Measurements from ENCODE around the gene SPATA1.
"Not testable (repeated sequence)": the region's sequence is repeated elsewhere in the genome, so short reads cannot be mapped to it uniquely, and the experiment has no call there.

SPATA1 gene

GRCh38 chr1:84550826-84551225 is 44.6 kb downstream of the SPATA1 start:
- no peaks in the 10 kb centered on the region for H3K4me1 Mint-ChIP-seq (ENCODE audit: low read depth)
- H3K9me3 Mint-ChIP-seq = no peaks in the 10 kb centered on the region
- H3K27ac Mint-ChIP-seq = no peak overlapping the region
- H3K27me3 Mint-ChIP-seq = no peaks in the 10 kb centered on the region
- no peaks in the 10 kb centered on the region for H3K36me3 Mint-ChIP-seq (ENCODE audit: low read depth)
- no peak overlapping the region for H3K4me3 Mint-ChIP-seq

DNA sequence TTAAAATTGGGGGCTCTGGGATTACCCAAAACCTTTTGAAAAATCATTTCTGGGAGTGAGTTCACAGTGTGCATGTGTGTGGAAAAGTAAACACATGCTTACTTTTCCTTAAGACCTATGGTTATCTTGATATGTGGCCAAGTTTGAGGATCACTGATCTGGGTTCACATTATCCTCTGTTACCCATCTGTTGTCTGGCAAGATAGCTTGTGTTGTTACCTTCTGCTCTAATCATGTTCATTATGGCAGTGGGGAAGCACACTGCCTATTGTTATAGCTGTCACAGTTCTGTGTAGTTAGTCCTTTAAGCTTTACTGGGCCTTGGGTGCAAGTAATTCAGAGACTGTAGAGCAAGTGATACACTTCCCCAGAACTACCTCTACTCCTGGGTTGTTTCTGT is 63.0 kb downstream of the SPATA1 start:
- Mint-ChIP-seq H3K27me3 (no peaks in the 10 kb centered on the region), H3K36me3 (ENCODE audit: low read depth) (peaks cover 47% of the 10 kb centered on the region), H3K4me1 (ENCODE audit: low read depth) (peaks cover 53% of the 10 kb centered on the region), H3K4me3 (no peak overlapping the region), H3K27ac (no peak overlapping the region), H3K9me3 (peaks cover 4% of the 10 kb centered on the region)

DNA sequence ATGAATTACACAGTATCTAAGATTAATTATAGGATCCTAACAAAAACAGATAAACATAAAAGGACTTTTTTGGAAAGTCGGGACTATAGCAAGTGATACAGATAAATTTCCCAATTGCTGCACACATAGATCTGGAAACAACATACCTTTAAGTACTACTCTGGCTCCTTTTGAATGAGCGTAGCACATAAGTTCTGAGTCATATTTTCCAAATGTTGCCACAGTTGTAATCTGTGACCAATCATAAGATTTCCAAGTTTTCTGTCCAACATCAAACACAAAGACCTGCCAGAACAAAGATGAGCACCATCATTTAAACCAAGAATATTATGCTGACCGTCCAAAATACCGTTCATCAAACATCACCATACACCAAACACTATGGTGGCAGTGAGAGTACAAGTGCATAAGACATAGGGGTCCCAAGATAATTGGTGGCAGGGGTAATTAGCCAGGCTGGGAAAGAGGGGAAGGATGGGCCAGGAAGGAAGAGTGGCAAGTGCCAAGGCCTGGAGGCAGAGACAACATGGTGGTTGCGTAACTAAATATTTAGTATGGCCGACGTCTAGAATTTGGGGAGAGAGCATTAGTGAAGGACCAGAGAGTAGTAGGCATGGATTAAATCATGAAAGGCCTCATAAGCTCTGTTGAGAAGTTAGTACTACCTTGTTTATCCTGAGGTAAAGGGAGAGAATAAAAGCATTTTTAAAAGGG is 64.4 kb downstream of the SPATA1 start:
- Mint-ChIP-seq H3K36me3 (ENCODE audit: low read depth) (peaks cover 47% of the 10 kb centered on the region), H3K27me3 (no peaks in the 10 kb centered on the region), H3K4me1 (ENCODE audit: low read depth) (peaks cover 60% of the 10 kb centered on the region), H3K9me3 (peaks cover 4% of the 10 kb centered on the region), H3K4me3 (peak overlapping the region; percentile 0), H3K27ac (peak overlapping the region; percentile 54)

GRCh38 chr1:84571150-84571535 is 65.0 kb downstream of the SPATA1 start:
- Mint-ChIP-seq H3K9me3 (peaks cover 4% of the 10 kb centered on the region), H3K36me3 (ENCODE audit: low read depth) (peaks cover 47% of the 10 kb centered on the region), H3K4me3 (peak overlapping the region; percentile 0), H3K27ac (peak overlapping the region; percentile 54), H3K27me3 (no peaks in the 10 kb centered on the region), H3K4me1 (ENCODE audit: low read depth) (peaks cover 60% of the 10 kb centered on the region)

GRCh38 chr1:84573481-84573966 is 67.3 kb downstream of the SPATA1 start:
- Mint-ChIP-seq H3K27ac (peak overlapping the region; percentile 99), H3K36me3 (ENCODE audit: low read depth) (peaks cover 34% of the 10 kb centered on the region), H3K9me3 (peaks cover 4% of the 10 kb centered on the region), H3K27me3 (no peaks in the 10 kb centered on the region), H3K4me1 (ENCODE audit: low read depth) (peaks cover 50% of the 10 kb centered on the region), H3K4me3 (peak overlapping the region; percentile 95)

GRCh38 chr1:84573967-84574842 is 68.0 kb downstream of the SPATA1 start, which contains the start of gene CTBS:
Gene CTBS, minus strand, starts transcription at chr1:84574440. Its CDS starts 25 bp downstream, at chr1:84574415.
- Mint-ChIP-seq H3K27me3 (no peaks in the 10 kb centered on the region), H3K4me3 (peak within 1 kb of the TSS; percentile 95), H3K36me3 (ENCODE audit: low read depth) (peaks cover 30% of the 10 kb centered on the region), H3K4me1 (ENCODE audit: low read depth) (peaks cover 47% of the 10 kb centered on the region), H3K9me3 (peaks cover 4% of the 10 kb centered on the region), H3K27ac (peak within 1 kb of the TSS; percentile 99)

DNA sequence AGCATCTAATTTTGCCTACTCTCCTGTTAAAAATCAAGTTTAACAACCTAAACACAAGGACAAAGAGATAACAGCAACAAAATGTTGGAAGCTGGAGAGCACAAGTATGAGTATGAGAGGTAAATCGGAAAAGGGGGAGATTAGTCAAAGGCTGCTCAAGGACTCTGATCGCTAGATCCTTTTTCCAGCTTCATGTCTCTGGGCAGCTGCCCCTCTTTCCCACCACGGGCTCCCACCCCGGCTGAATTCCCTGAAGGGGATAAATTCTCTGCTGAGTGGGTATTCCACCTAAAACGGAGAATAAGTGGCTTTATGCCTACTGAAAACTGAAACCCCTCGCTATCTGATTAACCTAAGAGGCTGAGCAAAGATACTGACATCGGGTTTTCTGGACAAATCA is 68.8 kb downstream of the SPATA1 start:
- peaks cover 47% of the 10 kb centered on the region for H3K4me1 Mint-ChIP-seq (ENCODE audit: low read depth)
- peaks cover 4% of the 10 kb centered on the region for H3K9me3 Mint-ChIP-seq
- H3K4me3 Mint-ChIP-seq = peak overlapping the region; percentile 95
- H3K27me3 Mint-ChIP-seq = no peaks in the 10 kb centered on the region
- H3K27ac Mint-ChIP-seq = peak overlapping the region; percentile 89
- peaks cover 30% of the 10 kb centered on the region for H3K36me3 Mint-ChIP-seq (ENCODE audit: low read depth)

- Mint-ChIP-seq H3K4me1 (ENCODE audit: low read depth) (no peaks in the 10 kb centered on the region), H3K36me3 (ENCODE audit: low read depth) (no peaks in the 10 kb centered on the region), H3K27me3 (no peaks in the 10 kb centered on the region), H3K27ac (no peak overlapping the region), H3K4me3 (no peak overlapping the region), H3K9me3 (no peaks in the 10 kb centered on the region)
Observed at GRCh38 chr1:84581648-84582047, 75.5 kb downstream of the SPATA1 start.

DNA sequence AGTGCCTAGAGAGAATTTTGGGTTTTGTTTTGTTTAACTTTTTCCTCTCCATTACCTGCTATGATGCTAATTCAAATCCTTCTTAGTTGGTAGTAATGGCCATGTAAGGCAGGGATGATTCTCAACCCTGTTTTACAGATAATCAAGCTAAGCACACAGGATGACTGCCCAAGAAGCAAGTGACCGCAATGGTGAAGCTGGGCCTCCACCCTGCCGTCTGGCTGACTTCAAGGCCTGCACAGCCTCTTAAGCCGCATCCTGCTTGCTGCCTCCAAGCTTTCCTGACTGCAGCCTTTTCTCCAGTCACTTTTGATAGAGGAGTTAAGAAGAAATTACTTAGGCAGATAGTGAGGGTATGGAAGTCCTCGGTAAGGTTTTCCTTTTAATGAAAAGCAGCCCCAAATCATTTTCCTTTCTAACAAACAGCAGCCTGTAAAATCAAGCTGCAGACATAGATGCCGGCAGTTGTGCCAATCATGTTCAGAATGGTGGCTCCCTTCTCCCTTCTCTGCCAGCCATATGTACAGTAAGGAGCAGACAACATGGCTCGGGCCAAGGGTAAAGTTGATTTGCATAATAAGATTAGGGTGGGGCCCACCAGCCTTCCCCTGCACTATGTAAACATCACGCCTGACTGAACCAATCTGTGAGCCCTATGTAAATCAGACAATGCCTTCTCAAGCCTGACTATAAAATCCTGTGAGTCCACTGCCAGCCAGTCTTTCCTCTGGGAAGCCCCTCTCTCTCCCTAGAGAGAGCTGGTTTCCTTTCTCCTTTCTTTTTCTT is 76.8 kb downstream of the SPATA1 start:
- Mint-ChIP-seq H3K4me3 (no peak overlapping the region), H3K9me3 (no peaks in the 10 kb centered on the region), H3K36me3 (ENCODE audit: low read depth) (no peaks in the 10 kb centered on the region), H3K27ac (peak overlapping the region; percentile 10), H3K4me1 (ENCODE audit: low read depth) (no peaks in the 10 kb centered on the region), H3K27me3 (no peaks in the 10 kb centered on the region)

- Mint-ChIP-seq H3K4me1 (ENCODE audit: low read depth) (no peaks in the 10 kb centered on the region), H3K27me3 (peaks cover 4% of the 10 kb centered on the region), H3K9me3 (no peaks in the 10 kb centered on the region), H3K36me3 (ENCODE audit: low read depth) (no peaks in the 10 kb centered on the region), H3K4me3 (no peak overlapping the region), H3K27ac (no peak overlapping the region)
Observed at GRCh38 chr1:84583648-84584047, 77.5 kb downstream of the SPATA1 start.

DNA sequence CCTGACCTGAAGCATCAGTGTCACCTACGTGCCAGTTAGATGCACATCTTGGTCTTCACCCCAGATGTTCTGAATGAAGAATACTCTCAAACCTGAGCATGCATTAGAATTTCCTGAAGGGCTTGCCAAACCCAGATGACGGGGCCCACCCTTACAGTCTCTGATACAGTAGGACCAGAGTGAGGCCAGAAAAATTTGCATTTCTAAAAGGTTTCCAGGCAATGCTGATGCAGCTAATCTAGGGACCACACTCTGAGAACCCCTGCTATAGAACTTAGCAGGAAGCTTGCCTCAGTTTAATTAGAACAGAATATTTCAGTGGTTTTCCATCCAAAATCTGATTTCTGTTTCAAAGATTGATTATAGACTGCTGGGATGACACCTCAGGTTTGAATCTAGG is 77.9 kb downstream of the SPATA1 start:
- Mint-ChIP-seq H3K27ac (no peak overlapping the region), H3K4me3 (no peak overlapping the region), H3K9me3 (no peaks in the 10 kb centered on the region), H3K36me3 (ENCODE audit: low read depth) (no peaks in the 10 kb centered on the region), H3K4me1 (ENCODE audit: low read depth) (no peaks in the 10 kb centered on the region), H3K27me3 (peaks cover 4% of the 10 kb centered on the region)

GRCh38 chr1:84585803-84586202 is 79.6 kb downstream of the SPATA1 start:
- Mint-ChIP-seq H3K27me3 (peaks cover 6% of the 10 kb centered on the region), H3K36me3 (ENCODE audit: low read depth) (no peaks in the 10 kb centered on the region), H3K4me3 (no peak overlapping the region), H3K9me3 (no peaks in the 10 kb centered on the region), H3K4me1 (ENCODE audit: low read depth) (no peaks in the 10 kb centered on the region), H3K27ac (no peak overlapping the region)

GRCh38 chr1:84587099-84587498 is 80.9 kb downstream of the SPATA1 start:
- peaks cover 12% of the 10 kb centered on the region for H3K27me3 Mint-ChIP-seq
- no peaks in the 10 kb centered on the region for H3K36me3 Mint-ChIP-seq (ENCODE audit: low read depth)
- no peaks in the 10 kb centered on the region for H3K9me3 Mint-ChIP-seq
- H3K27ac Mint-ChIP-seq = no peak overlapping the region
- H3K4me3 Mint-ChIP-seq = no peak overlapping the region
- no peaks in the 10 kb centered on the region for H3K4me1 Mint-ChIP-seq (ENCODE audit: low read depth)

DNA sequence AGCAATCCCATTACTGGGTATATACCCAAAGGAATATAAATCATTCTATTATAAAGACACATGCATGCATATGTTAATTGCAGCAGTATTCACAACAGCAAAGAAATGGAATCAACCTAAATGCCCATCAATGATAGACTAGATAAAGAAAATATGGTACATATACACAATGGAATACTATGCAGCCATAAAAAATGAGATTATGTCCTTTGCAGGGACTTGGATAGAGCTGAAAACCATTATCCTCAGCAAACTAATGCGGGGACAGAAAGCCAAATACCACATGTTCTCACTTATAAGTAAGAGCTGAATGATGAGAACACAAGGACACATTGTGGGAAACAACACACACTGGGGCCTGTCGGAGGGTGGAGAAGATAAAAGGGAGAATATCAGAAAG is 88.8 kb downstream of the SPATA1 start:
- H3K9me3 Mint-ChIP-seq; H3K27ac Mint-ChIP-seq; H3K4me3 Mint-ChIP-seq; H3K36me3 Mint-ChIP-seq (ENCODE audit: low read depth): not testable (repeated sequence)
- H3K27me3 Mint-ChIP-seq = peaks cover 12% of the 10 kb centered on the region
- H3K4me1 Mint-ChIP-seq (ENCODE audit: low read depth) = peaks cover 23% of the 10 kb centered on the region

DNA sequence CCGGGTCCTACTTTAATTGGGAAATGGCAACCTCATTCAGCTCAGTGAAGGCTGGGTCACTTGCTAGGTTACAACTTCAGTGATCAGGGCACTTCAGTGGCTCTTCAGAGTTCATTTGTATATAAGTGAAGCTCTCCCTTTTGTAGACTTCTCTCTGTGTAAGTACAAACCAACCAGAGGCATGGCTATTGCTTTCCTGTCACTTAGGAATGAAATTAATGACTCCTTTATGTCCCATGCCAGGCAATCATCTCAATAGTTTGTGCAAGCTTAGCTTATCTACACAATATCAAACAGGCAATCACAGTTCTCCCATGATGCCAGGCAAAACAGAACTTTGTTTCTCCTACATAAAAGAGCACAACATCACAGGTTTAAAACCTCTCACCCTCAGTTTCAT is 90.8 kb downstream of the SPATA1 start:
- Mint-ChIP-seq H3K36me3 (ENCODE audit: low read depth) (no peaks in the 10 kb centered on the region), H3K27ac (no peak overlapping the region), H3K4me1 (ENCODE audit: low read depth) (peaks cover 32% of the 10 kb centered on the region), H3K9me3 (no peaks in the 10 kb centered on the region), H3K27me3 (peaks cover 4% of the 10 kb centered on the region), H3K4me3 (no peak overlapping the region)
